ENCODE data around the gene DYRK2.

The DYRK2 gene

GRCh38 chr12:67645601-67646000 is 2.9 kb upstream of the DYRK2 start:
- DNase-seq (ENCODE audit: low read depth in 2 of 2, low spot score in 1 of 2) = no peak

GRCh38 chr12:67646775-67647174 is 1.8 kb upstream of the DYRK2 start:
- no peak for DNase-seq (ENCODE audit: low read depth in 2 of 2, low spot score in 1 of 2)

- DNase-seq (ENCODE audit: low read depth in 2 of 2, low spot score in 1 of 2) = peak in 1 of 2 donors; percentile 7
Measured at GRCh38 chr12:67647181-67647798, 1.3 kb upstream of the DYRK2 start.

GRCh38 chr12:67647799-67648520 is 585 bp upstream of the DYRK2 start:
- peak in 1 of 2 donors; percentile 5 for DNase-seq (ENCODE audit: low read depth in 2 of 2, low spot score in 1 of 2)

GRCh38 chr12:67649261-67649569 is 670 bp downstream of the DYRK2 start:
- DNase-seq (ENCODE audit: low read depth in 2 of 2, low spot score in 1 of 2) = no peak

- peak in 1 of 2 donors; percentile 10 for DNase-seq (ENCODE audit: low read depth in 2 of 2, low spot score in 1 of 2)
Measured at GRCh38 chr12:67649570-67650387, 1.2 kb downstream of the DYRK2 start.

GRCh38 chr12:67650388-67651131 is 2.0 kb downstream of the DYRK2 start:
- no peak for DNase-seq (ENCODE audit: low read depth in 2 of 2, low spot score in 1 of 2)

- DNase-seq (ENCODE audit: low read depth in 2 of 2, low spot score in 1 of 2) = no peak
Measured at GRCh38 chr12:67651132-67651695, 2.7 kb downstream of the DYRK2 start.

GRCh38 chr12:67655829-67656228 is 7.3 kb downstream of the DYRK2 start:
- no peak for DNase-seq (ENCODE audit: low read depth in 2 of 2, low spot score in 1 of 2)

GRCh38 chr12:67656251-67656650 is 7.7 kb downstream of the DYRK2 start:
- no peak for DNase-seq (ENCODE audit: low read depth in 2 of 2, low spot score in 1 of 2)

- DNase-seq (ENCODE audit: low read depth in 2 of 2, low spot score in 1 of 2) = no peak
Measured at GRCh38 chr12:67658486-67658885, 9.9 kb downstream of the DYRK2 start.

- DNase-seq (ENCODE audit: low read depth in 2 of 2, low spot score in 1 of 2) = no peak
Measured at GRCh38 chr12:67659292-67659691, 10.7 kb downstream of the DYRK2 start.

GRCh38 chr12:67661311-67662021 is 12.9 kb downstream of the DYRK2 start:
- no peak for DNase-seq (ENCODE audit: low read depth in 2 of 2, low spot score in 1 of 2)

GRCh38 chr12:67662910-67663538 is 14.5 kb downstream of the DYRK2 start:
- DNase-seq (ENCODE audit: low read depth in 2 of 2, low spot score in 1 of 2) = no peak

- DNase-seq (ENCODE audit: low read depth in 2 of 2, low spot score in 1 of 2) = no peak
Measured at GRCh38 chr12:67664171-67664570, 15.6 kb downstream of the DYRK2 start.

- DNase-seq (ENCODE audit: low read depth in 2 of 2, low spot score in 1 of 2) = no peak
Measured at GRCh38 chr12:67665679-67666078, 17.1 kb downstream of the DYRK2 start.

- DNase-seq (ENCODE audit: low read depth in 2 of 2, low spot score in 1 of 2) = no peak
Measured at GRCh38 chr12:67666605-67667004, 18.1 kb downstream of the DYRK2 start.

GRCh38 chr12:67667276-67668073 is 18.9 kb downstream of the DYRK2 start:
- DNase-seq (ENCODE audit: low read depth in 2 of 2, low spot score in 1 of 2) = no peak

GRCh38 chr12:67669217-67669933 is 20.8 kb downstream of the DYRK2 start:
- DNase-seq (ENCODE audit: low read depth in 2 of 2, low spot score in 1 of 2) = no peak
